Femur (tissue), 1 donor: Measurements from ENCODE around the gene MID1.

Experiments
- DNase-seq: peaks from one replicate; pipeline ENCODE4 v3.0.0-alpha.2; 2017

The MID1 gene

DNA sequence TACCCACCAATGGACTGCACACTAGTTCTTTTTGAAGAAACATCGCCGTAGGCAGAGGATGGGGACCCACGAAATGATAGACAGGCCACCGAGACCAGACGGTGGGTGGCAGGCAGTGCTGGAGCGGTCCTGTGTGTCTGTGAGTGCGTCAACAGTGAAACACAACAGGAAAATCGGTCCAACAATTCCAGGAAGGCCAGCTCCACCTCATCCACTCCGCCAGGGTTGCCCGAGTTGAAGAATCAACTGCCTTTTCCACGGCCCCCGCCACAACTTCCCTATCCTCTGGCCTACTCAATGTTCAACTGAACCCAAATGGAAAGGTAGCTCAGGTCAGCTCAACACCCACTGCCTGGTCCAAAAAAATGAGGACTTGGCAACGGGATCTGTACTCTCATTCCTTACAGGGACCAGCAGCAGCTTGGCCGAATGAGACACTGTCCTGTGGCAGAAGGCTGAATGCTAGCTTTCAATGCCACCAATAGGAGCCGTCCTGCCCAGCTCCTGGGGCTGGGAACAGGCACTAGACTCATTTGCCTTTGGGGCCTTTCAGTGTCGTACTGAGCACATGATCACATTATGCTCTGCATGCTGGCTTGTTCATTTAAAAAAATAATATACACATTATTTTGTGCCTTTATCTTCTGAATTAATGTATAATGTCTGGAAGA, 43.5 kb downstream of the MID1 start:
- DNase-seq, result no peak

DNA sequence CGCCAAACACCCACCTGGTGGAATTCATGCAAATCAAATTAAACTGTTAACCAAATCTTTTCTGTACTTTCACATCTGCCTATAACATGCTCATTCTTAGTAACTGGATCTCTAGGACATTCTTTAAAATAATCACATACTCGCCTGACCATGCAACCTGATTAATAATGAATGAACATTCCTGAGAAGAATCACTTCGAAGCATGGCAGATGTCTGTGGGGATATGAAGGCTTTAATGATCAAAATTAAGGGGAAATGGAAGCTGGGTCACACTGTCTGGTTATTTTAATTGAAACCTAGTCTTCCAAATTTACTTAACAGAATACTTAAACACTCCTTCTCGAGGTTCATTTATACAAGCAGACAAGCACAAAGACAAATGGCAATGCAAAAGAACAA, 44.2 kb downstream of the MID1 start:
- no peak for DNase-seq

DNA sequence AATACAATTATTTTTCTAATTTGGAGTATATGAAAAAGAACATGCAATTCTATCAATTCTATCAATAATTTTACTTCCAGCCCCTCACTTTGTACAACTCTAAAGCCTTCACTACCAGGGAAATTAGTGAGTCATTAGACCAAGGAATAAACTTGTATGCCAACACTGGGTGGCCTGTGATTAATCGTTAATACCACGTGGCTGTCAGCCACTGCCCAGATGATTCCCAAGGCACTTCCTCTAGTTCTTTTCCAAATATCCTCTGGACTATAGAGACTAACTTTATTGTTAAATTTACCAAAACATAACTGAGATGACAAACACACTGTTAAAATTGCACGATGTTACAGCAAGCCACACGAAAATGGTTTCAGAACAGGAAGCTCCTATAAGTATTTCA, 45.7 kb downstream of the MID1 start:
- no peak for DNase-seq

DNA sequence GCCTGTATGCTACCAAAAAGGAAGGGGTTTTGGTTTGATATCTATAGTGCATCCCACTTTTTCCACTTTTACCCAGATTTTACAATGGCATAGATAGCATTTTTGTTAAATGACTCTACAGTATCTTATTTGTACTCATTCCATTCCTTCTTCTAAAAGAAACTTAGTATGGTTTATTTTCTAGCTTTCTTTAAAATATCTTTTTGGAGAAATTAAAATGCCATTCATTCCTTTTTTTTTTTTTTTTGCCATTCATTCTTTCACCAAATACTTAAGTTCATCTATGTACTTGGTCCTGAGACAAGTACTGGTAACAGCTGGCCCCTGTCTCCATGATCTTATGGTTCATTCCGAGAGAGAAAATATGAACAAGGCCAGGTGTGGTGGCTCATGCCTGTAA, 49.1 kb downstream of the MID1 start:
- DNase-seq, result no peak

GRCh38 chrX:10570601-10571000, 49.8 kb downstream of the MID1 start:
- DNase-seq, result no peak

- DNase-seq, result no peak
Measured at GRCh38 chrX:10569946-10570345, 50.4 kb downstream of the MID1 start.

DNA sequence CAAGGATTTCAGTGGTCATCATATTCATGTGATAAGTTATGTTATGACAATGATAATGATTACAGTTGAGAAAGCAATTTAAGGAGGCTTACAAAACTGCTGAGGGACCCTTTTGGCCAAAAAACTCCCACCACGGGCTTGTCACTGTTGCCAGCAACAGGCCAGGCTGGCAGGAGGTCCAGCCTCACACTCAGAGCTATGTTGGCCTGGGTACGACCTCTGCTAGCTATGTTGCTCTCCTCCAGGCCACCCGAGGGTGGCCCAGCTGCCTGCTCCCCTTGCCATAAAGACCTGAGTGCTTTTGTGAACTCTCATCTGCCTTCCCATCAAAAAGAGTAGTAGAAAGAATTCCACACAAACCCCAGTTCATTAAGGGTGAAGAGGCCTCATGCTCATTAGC, 52.0 kb downstream of the MID1 start:
- no peak for DNase-seq

DNA sequence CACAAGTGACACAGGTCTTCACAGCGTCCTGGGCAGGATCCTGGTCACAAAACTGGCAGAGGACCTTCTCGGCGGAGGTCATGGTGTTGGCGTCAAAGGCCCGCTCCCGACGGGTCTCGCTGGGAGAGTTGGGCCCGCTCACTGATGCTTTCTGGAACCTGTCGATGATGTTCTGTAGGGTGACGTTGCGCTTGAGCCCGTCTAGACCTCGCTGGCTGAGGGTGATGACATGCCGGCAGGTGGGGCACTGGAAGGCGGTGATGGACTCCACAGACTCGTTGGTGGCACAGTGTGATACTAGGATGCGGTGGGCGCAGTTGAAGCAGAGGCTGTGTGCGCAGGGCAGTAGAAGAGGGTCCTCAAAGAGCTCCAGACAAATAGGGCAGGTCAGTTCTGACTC, 53.2 kb downstream of the MID1 start:
- DNase-seq, result no peak

DNA sequence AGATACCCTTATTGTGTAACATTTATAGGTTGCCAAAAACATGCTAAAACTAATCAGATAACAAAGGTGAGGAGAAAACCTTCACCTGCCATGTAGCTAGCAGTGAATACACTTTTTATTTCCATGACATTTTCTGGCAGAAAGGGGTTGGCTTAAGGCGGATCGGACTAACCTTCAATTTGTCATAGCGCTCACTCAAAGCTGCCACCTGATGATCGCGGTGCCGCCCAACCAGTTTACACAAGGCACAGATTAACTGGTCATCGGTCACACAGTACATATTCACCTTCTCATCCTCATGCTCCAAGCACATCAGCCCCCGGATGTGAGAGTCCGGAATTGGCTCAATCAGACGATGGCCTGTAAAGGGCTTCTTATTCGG, 53.7 kb downstream of the MID1 start:
- DNase-seq, result no peak

DNA sequence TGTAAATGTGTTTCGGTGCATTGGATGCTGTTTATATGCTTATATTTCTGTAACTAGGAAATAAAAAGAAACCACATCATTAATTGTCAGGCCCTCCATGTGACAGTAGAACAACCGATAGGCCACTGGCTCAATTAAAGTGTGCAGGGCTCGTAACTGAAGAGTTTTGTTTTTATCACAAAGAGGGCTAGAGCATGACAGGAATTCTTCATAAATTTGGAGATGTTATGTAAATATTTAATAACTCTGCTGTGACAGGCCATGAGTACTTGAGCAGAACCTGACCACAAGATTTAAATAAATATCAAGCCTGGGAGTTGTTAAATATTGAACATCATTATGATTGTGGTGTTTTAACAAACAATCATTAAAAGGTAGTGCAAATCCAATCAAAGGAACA, 55.9 kb downstream of the MID1 start:
- no peak for DNase-seq

DNA sequence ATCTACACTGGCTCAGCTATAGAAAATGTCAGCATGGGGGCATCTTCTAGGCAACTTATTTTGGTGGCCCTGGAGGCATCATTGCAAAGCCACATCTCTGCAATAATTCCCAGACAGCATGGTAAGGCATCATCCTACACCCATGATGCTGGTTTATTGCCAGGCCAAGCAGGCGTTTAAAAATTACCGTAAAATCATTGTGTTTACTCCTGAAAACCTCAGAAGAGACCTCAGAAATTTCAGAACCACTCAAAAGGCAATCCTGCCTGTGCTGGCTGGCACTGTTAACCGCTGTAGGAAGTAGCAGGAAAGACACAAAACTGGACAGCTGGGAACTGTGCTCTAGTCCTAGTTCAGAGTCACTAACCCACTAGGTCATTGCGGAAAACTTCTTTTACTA, 63.2 kb downstream of the MID1 start:
- no peak for DNase-seq

GRCh38 chrX:10556405-10556804, 64.0 kb downstream of the MID1 start:
- DNase-seq, result no peak

DNA sequence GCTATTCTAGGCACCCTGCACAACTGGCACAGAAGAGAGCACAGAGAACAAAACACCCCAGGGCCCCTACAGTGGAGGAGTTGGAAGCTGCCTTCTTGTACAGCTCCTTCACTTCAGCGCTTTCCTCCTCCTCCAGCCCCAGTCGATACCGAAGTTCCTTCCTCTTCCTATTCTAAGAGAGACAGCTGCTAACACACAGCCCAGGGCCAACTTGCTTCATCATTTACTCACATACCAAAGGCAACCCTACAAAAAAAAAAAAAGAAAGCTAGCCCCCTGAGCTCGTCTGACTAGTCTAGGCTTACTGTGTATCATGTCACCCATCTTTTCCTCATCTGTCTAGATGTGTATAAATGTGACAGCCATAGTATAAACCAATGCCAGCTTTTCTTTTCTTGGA, 64.5 kb downstream of the MID1 start:
- no peak for DNase-seq

GRCh38 chrX:10554612-10555270, 65.6 kb downstream of the MID1 start:
- DNase-seq, result no peak

DNA sequence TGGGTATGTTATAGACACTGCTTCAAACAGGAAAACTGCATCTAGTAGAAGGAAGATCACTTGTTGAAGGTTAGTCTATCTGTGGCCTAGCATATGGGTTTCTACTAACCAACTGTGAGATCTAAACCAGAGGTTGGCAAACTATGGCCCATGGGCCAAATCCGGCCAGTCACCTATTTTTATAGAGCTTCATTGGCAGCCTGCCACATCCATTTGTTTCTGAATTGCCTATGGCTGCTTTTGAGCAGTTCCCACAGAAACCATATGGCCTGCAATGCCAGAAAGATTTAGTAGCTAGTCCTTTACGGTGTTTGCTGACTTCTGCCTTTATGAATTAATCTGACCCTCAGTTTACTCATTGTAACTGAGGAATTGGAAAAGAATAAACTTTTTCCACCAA, 71.1 kb downstream of the MID1 start:
- no peak for DNase-seq

GRCh38 chrX:10548688-10549087, 71.7 kb downstream of the MID1 start:
- DNase-seq, result no peak

GRCh38 chrX:10545882-10546281, 74.5 kb downstream of the MID1 start:
- no peak for DNase-seq

- no peak for DNase-seq
Measured at GRCh38 chrX:10542586-10542985, 77.8 kb downstream of the MID1 start.

GRCh38 chrX:10538831-10539230, 81.6 kb downstream of the MID1 start:
- DNase-seq, result no peak

DNA sequence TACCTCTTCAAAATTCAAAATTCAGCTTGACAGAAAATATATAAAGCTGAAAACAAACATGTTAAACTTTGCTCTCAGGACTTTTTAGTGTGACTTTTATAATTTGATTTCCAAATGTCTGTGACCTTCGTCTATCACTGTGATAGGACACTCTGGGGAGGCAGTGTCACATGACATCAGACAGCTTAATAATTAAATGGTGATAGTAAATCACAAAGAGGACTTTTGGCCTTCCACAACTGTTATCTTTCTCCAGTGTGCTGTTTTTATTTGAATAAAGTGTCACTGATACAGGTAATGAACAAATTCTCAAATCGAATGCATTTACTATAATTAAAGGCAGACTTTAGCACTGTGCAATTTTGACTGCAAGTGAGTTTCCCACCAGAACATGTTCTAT, 83.1 kb downstream of the MID1 start:
- no peak for DNase-seq

DNA sequence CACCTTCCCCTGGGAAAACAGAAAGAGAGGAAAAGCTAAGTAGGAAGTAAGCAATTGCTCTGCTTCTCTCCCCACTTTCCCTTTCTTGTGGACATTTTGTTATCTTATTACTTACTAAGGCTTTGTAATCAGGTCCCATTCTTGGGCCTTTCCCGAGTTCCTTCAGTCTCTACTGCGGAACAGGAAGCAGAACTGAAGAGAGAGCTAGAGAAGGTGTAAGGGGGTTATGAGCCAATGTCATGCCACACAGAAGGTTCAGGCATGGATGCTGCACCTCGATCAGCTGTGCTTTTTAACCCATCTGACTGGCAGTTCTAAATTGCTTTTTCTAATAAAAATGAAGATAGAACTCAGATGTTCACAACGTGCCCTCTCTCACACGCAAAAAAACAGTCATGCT, 83.6 kb downstream of the MID1 start:
- DNase-seq, result no peak

DNA sequence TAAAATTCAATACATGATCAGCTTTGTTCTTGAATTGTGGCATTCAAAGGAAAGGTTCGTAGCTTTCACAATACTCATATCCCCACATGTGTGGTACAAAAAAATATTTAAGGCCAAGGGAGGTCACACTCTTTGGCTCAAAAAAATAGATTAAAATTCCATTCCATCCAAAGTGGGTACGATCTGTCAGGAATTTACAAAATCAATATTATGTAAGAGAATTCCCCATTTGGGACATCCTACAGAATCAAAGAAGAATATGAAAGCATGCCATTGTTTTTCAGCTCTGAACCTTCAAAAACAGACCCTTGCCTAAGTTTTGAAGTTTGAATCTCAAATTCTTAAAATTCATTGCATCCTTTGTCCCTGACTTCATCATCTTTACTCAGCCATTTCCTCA, 85.8 kb downstream of the MID1 start:
- DNase-seq, result no peak

GRCh38 chrX:10533696-10534365, 86.6 kb downstream of the MID1 start:
- no peak for DNase-seq

- no peak for DNase-seq
Measured at GRCh38 chrX:10531927-10532326, 88.5 kb downstream of the MID1 start.

- DNase-seq, result no peak
Measured at GRCh38 chrX:10529344-10529743, 91.0 kb downstream of the MID1 start.
